A549 (cell line): Measurements from ENCODE around the gene INSIG2.

Experiments used
- EP300 ChIP-seq, 2 experiments: fragments of >200 bp; sonication (Bioruptor Twin); formaldehyde crosslinking; IDR thresholded peaks; 2 replicates in 1 of 2; 3 replicates in 1 of 2; pipeline ENCODE4 v1.6.1; 2016 to 2017
- POLR2A ChIP-seq: IDR thresholded peaks from 2 replicates; pipeline ENCODE4 v1.6.1; 2012; ENCODE audit warnings: mild to moderate bottlenecking, low read length
- RAD21 ChIP-seq, 2 experiments: fragments of >200 bp in 1 of 2; sonication (Bioruptor Twin) in 1 of 2; formaldehyde crosslinking in 1 of 2; IDR thresholded peaks in 1 of 2; conservative IDR thresholded peaks in 1 of 2; 2 replicates in 1 of 2; 3 replicates in 1 of 2; pipeline ENCODE4 v1.6.1; 2012 to 2018; ENCODE audit warnings: inconsistent platforms in 1 of 2
- TF ChIP-seq, protein P1 (sequence below): fragments of 450-650 bp; IDR thresholded peaks from 2 replicates; pipeline ENCODE4 v1.6.1; 2014; ENCODE audit warnings: antibody characterized with exemption
- TF ChIP-seq, protein P2 (sequence below): fragments of >200 bp; sonication (Bioruptor Twin); formaldehyde crosslinking; IDR thresholded peaks from 3 replicates; pipeline ENCODE4 v1.5.1; 2016

DNA sequence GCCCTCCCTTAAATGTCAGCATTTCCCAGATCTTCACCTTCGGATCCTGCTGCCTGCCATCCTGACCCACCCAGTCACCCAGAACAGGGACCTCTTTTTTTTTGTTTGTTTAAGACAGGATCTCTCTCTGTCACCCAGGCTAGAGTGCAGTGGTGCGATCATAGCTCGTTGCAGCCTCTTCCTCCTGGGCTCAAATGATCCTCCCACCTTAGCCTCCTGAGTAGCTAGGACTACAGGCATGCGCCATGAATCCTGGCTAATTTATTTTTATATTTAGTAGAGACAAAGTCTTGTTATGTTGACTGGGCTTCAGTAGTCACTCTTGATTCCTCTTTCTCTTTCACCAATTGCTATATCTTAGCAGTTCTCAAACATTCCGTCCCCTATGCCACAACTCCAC lies 39.0 kb downstream of the INSIG2 start:
- TF ChIP-seq, protein P1, sequence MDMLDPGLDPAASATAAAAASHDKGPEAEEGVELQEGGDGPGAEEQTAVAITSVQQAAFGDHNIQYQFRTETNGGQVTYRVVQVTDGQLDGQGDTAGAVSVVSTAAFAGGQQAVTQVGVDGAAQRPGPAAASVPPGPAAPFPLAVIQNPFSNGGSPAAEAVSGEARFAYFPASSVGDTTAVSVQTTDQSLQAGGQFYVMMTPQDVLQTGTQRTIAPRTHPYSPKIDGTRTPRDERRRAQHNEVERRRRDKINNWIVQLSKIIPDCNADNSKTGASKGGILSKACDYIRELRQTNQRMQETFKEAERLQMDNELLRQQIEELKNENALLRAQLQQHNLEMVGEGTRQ, result no peak
- TF ChIP-seq EP300 (IDR thresholded peaks at IDR 0.05) (no peak), RAD21 (conservative IDR thresholded peaks at IDR 0.05 in 1 of 2, IDR thresholded peaks at IDR 0.05 in 1 of 2) (no peak), POLR2A (no peak)
- TF ChIP-seq, protein P2, sequence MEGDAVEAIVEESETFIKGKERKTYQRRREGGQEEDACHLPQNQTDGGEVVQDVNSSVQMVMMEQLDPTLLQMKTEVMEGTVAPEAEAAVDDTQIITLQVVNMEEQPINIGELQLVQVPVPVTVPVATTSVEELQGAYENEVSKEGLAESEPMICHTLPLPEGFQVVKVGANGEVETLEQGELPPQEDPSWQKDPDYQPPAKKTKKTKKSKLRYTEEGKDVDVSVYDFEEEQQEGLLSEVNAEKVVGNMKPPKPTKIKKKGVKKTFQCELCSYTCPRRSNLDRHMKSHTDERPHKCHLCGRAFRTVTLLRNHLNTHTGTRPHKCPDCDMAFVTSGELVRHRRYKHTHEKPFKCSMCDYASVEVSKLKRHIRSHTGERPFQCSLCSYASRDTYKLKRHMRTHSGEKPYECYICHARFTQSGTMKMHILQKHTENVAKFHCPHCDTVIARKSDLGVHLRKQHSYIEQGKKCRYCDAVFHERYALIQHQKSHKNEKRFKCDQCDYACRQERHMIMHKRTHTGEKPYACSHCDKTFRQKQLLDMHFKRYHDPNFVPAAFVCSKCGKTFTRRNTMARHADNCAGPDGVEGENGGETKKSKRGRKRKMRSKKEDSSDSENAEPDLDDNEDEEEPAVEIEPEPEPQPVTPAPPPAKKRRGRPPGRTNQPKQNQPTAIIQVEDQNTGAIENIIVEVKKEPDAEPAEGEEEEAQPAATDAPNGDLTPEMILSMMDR, result no peak
